GM10266 (cell line): ENCODE measurements around the gene CATSPER4.

Experiments used
- DNase-seq: peaks from one replicate; pipeline ENCODE4 v3.0.0; 2012; ENCODE audit errors: extremely low spot score
- CTCF ChIP-seq: IDR thresholded peaks from 2 replicates; pipeline ENCODE4 v1.5.1; 2012; ENCODE audit warnings: mild to moderate bottlenecking, low read depth; ENCODE audit not compliant: control insufficient read depth, insufficient read depth; ENCODE audit errors: missing control alignments

Gene CATSPER4

GRCh38 chr1:26197813-26198212 is 7.4 kb downstream of the CATSPER4 start:
- TF ChIP-seq CTCF, result no peak
- no peak for DNase-seq

- DNase-seq, result no peak
- no peak for TF ChIP-seq CTCF
Observed at GRCh38 chr1:26200413-26200812, 10.0 kb downstream of the CATSPER4 start.

- TF ChIP-seq CTCF, result peak; percentile 12
- no peak for DNase-seq
Observed at GRCh38 chr1:26203642-26204318, 13.4 kb downstream of the CATSPER4 start.

- TF ChIP-seq CTCF, result no peak
- DNase-seq, result no peak
Observed at GRCh38 chr1:26210147-26210870, 19.9 kb downstream of the CATSPER4 start.

- TF ChIP-seq CTCF, result no peak
Observed at GRCh38 chr1:26212726-26213125, 22.3 kb downstream of the CATSPER4 start.

DNA sequence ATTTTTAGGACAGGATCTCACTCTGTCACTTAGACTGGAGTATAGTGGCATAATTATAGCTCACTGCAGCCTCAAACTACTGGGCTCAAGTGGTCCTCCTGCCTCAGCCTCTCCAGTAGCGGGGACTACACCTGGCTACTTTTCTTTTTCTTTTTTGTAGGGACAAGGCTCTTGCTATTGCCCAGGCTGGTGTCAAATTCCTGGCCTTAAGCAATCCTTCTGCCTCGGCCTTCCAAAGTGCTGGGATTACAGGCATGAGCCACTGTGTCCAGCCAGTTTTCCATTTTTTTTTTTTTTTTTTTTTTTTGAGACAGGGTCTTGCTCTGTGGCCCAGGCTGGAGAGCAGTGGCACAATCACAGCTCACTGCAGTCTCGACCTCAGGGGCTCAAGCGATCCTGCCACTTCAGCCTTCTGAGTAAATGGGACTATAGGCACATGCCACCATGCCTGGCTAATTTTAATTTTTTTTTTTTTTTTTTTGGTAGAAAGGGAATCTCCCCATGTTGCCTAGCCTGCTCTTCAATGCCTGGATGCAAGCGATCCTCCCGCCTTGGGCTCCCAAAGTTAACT is 23.0 kb downstream of the CATSPER4 start:
- no peak for DNase-seq
- no peak for TF ChIP-seq CTCF

More at GRCh38 chr1:26212726-26213125, 22.3 kb downstream of the CATSPER4 start:
- no peak for DNase-seq

- TF ChIP-seq CTCF, result no peak
Observed at GRCh38 chr1:26215246-26215645, 24.8 kb downstream of the CATSPER4 start.

More at GRCh38 chr1:26215246-26215645, 24.8 kb downstream of the CATSPER4 start:
- no peak for DNase-seq
